Testis (tissue), 3 donors: ENCODE results near the gene NRARP. TPM values are rescaled to one million over a fixed set of nuclear protein-coding genes. Genes with fewer than 3 reads are reported as not detected.

Source experiments
- DNase-seq: peaks from one replicate; pipeline ENCODE4 v3.0.0-alpha.2; 2019
- H3K27ac ChIP-seq, 2 donors: fragments of 200-600 bp; sonication (generic); one replicate each; pipeline ENCODE4 v1.5.1; 2019
- H3K27me3 ChIP-seq: fragments of 200-600 bp; sonication (generic); one replicate; pipeline ENCODE4 v1.5.1; 2019
- H3K36me3 ChIP-seq: fragments of 200-600 bp; sonication (generic); one replicate; pipeline ENCODE4 v1.5.1; 2017; ENCODE audit warnings: low read depth; ENCODE audit errors: missing control alignments
- H3K4me1 ChIP-seq: fragments of 200-600 bp; sonication (generic); one replicate; pipeline ENCODE4 v1.5.1; 2019
- H3K4me3 ChIP-seq, 2 donors: fragments of 200-600 bp; sonication (generic); one replicate each; pipeline ENCODE4 v1.5.1; 2017 to 2019
- H3K9me3 ChIP-seq: fragments of 200-600 bp; sonication (generic); one replicate; pipeline ENCODE4 v1.5.1; 2017
- POLR2A ChIP-seq: fragments of 450-650 bp; IDR thresholded peaks from one replicate; pipeline ENCODE4 v1.6.1; 2017; ENCODE audit warnings: antibody characterized with exemption, mild to moderate bottlenecking, moderate library complexity
- WGBS, 2 donors: methylation state at CpG; one replicate each; pipeline ENCODE4 v1.1.5; 2018; 5-methylcytosine and 5-hydroxymethylcytosine counted together
- intact Hi-C: fragments of 100-400 bp; cut with DNase I; formaldehyde crosslinking; loops from one replicate; pipeline ENCODE4 v1.15.1; 2023; ENCODE audit warnings: low total_unique reads
- polyA plus RNA-seq: library from polyadenylated mRNA; stranded (reverse); fragments of 350-450 nt; fragmentation: Illumina TruSeq; extraction: RNeasy Lipid Tissue Mini Kit (QIAGEN cat#74804); gene quantifications from one replicate; pipeline ENCODE4 v1.2.3, GENCODE V29; 2014; ENCODE audit warnings: low read depth, low replicate concordance; ENCODE audit not compliant: insufficient read depth
- total RNA-seq, 2 donors: library from RNA; depleted of rRNA; stranded (reverse); fragments of >200 nt; gene quantifications; one replicate each; pipeline ENCODE4 v1.2.3, GENCODE V29; 2016
- TF ChIP-seq, protein P1 (sequence below), 3 experiments: fragments of 450-650 bp in 2 of 3; fragments of 200-600 bp in 1 of 3; sonication (generic) in 1 of 3; IDR thresholded peaks; one replicate each; pipeline ENCODE4 v1.5.1; 2016 to 2019; ENCODE audit warnings: antibody characterized with exemption in 3 of 3, mild to moderate bottlenecking in 2 of 3, moderate library complexity in 1 of 3

NRARP gene
- total and polyA plus RNA-seq, 3 donors from 2014 or later, result 5.2 to 40.6 (median 14.4) TPM

DNA sequence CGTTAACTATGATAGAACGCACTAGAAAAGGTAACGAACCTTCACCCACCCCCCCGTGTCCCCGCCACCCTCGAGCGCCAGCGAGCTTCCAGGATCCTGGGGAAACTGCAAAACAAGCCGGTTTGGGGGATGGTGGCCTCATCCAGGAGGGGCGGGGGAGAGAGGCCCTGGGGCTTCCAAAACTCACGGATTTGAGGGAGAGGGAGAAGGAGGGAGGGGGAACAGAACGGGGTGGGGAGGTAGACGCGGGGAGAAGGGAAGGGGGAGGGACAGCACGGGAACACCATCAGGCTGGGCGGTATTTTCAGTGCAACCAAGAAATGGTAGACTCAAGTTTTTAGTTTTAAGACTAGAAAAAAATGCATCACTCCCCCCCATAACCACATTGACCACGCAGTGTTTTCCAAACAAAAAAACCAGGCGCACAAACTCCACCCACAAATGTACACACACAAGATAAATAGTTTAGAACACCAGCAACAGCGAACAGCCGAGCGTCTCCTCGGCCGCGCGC lies 1.4 kb downstream of the NRARP start:
- Histone ChIP-seq H3K36me3 (no peaks in the 10 kb centered on the region), H3K9me3 (no peaks in the 10 kb centered on the region), H3K27me3 (no peaks in the 10 kb centered on the region), H3K4me1 (peaks cover 29% of the 10 kb centered on the region), H3K4me3 (peak overlapping the region; percentile 18 to 50), H3K27ac (peak overlapping the region in 1 of 2 donors; percentile 53)
- no peak for DNase-seq
- 3% methylated on average over 25 of the region's 25 CpGs for WGBS, 2 donors
- intact Hi-C loops, result no loop called here
- no peak for TF ChIP-seq POLR2A
- TF ChIP-seq, protein P1, sequence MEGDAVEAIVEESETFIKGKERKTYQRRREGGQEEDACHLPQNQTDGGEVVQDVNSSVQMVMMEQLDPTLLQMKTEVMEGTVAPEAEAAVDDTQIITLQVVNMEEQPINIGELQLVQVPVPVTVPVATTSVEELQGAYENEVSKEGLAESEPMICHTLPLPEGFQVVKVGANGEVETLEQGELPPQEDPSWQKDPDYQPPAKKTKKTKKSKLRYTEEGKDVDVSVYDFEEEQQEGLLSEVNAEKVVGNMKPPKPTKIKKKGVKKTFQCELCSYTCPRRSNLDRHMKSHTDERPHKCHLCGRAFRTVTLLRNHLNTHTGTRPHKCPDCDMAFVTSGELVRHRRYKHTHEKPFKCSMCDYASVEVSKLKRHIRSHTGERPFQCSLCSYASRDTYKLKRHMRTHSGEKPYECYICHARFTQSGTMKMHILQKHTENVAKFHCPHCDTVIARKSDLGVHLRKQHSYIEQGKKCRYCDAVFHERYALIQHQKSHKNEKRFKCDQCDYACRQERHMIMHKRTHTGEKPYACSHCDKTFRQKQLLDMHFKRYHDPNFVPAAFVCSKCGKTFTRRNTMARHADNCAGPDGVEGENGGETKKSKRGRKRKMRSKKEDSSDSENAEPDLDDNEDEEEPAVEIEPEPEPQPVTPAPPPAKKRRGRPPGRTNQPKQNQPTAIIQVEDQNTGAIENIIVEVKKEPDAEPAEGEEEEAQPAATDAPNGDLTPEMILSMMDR (IDR thresholded peaks at IDR 0.05), result no peak

DNA sequence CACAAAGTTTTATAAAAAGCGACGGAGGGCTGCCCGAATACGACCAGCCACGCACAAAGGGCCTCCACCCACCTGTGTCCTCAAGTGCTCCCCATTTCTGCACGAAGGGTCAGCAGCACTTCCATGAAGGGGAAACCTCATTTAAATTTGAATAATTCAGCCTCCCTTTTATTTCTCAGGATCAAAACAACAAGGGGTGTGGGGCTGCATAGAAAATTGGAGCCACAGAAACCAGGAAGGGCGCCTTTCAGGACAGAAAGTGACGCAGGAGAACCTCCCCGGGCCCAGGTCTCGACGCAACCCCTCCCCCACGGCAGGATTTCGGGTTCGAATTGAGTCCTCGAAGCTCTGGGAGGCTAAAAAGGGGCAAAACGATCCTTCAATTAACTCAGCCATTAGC lies 2.1 kb downstream of the NRARP start:
- peak overlapping the region in 1 of 2 donors; percentile 18 for H3K4me3 ChIP-seq
- no peak for TF ChIP-seq POLR2A
- TF ChIP-seq, protein P1 (IDR thresholded peaks at IDR 0.05), result no peak
- H3K36me3 ChIP-seq, result no peaks in the 10 kb centered on the region
- 32 to 37% methylated on average over 16 of the region's 16 CpGs for WGBS, 2 donors
- H3K27me3 ChIP-seq, result no peaks in the 10 kb centered on the region
- H3K4me1 ChIP-seq, result peaks cover 22% of the 10 kb centered on the region
- H3K9me3 ChIP-seq, result no peaks in the 10 kb centered on the region
- no peak for DNase-seq
- intact Hi-C loops, result no loop called here
- peak overlapping the region in 1 of 2 donors; percentile 53 for H3K27ac ChIP-seq

DNA sequence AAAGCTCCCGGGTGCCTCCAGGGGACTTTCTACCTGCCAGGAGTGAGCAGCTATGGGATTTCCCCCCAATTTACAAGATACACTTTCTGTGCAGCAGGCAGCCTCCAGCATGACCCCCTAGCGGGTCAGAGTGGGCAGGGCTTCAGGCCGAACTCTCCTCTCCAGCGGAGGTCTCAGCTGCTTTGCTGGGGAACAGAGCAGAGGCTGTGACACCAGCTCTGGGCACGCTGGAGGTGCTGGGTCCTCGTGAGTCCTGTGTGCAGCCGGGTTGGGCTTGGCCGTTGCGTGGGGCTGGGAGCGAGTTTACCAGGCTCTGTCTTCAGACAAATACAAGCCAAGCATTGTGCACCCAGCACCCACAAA lies 2.9 kb downstream of the NRARP start:
- Histone ChIP-seq H3K4me3 (no peak overlapping the region), H3K9me3 (no peaks in the 10 kb centered on the region), H3K4me1 (peaks cover 18% of the 10 kb centered on the region), H3K36me3 (no peaks in the 10 kb centered on the region), H3K27me3 (no peaks in the 10 kb centered on the region), H3K27ac (no peak overlapping the region)
- intact Hi-C loops, result no loop called here
- WGBS, 2 donors, result 35 to 91% methylated on average over 7 to 10 of the region's 10 CpGs
- no peak for DNase-seq
- no peak for TF ChIP-seq POLR2A
- TF ChIP-seq, protein P1 (IDR thresholded peaks at IDR 0.05), result no peak

DNA sequence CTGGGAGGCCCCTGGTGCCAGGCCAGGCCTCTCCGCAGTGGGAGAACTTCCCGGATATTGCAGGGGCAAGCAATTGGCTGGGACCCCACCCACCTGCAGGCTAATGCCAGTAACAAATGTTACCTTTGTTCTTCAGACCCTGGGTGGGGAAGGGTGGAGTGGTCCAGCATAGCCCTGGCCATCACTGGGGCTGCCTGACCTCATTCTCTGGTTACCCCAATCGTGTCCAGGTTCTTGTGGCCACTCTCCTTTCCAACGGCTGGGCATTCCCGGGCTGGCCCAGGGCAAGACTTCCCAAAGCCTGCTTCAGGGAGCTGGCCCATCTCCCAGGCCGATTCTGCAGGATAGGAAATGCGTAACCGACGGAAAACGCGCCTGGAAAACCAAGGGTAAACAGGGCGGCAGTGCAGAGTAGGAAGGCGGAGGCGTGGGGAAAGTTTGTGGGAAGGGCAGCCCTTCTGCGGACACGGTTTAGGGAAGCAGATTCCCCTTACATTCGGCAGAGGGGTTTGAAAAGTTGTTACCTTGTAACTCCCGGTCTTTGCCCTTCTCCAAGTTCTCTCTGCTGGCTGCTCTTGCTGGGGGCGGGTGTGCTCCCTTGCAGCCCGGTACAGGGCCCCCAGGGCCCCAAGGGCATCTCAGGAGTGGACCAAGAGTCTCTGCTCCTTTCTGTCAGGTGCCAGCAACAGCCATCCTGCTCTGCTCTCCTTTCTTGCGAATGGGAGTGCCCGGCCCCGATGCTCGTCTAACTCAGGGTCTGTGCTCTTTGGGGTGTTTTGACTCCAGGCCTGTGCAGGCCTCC lies 3.5 kb downstream of the NRARP start:
- TF ChIP-seq, protein P1 (IDR thresholded peaks at IDR 0.05), result no peak
- TF ChIP-seq POLR2A, result no peak
- no peaks in the 10 kb centered on the region for H3K27me3 ChIP-seq
- H3K36me3 ChIP-seq, result no peaks in the 10 kb centered on the region
- H3K4me1 ChIP-seq, result peaks cover 18% of the 10 kb centered on the region
- intact Hi-C loops, result no loop called here
- no peak for DNase-seq
- H3K9me3 ChIP-seq, result no peaks in the 10 kb centered on the region
- H3K27ac ChIP-seq, result no peak overlapping the region
- WGBS, 2 donors, result 65 to 77% methylated on average over 24 of the region's 24 CpGs
- no peak overlapping the region for H3K4me3 ChIP-seq
